Umbilical cord (tissue), 2 donors: Measurements from ENCODE around the gene CNNM2. TPM values are rescaled to one million over a fixed set of nuclear protein-coding genes. Genes with fewer than 3 reads are reported as not detected.
A peak's percentile ranks its signal among the peaks of the same experiment; 100 is the strongest.
"Not testable (repeated sequence)": the region's sequence is repeated elsewhere in the genome, so short reads cannot be mapped to it uniquely, and the experiment has no call there.

ENCODE experiments used
- DNase-seq: peaks from one replicate; pipeline ENCODE4 v3.0.0-alpha.2; 2015; ENCODE audit warnings: low spot score
- total RNA-seq: library from RNA; depleted of rRNA; stranded (reverse); fragments of >200 nt; gene quantifications from one replicate; pipeline ENCODE4 v1.2.3, GENCODE V29; 2014; ENCODE audit warnings: low replicate concordance; ENCODE audit not compliant: insufficient read depth

Gene CNNM2
- total RNA-seq, 1 donor from 2014 or later: 6.0 TPM

GRCh38 chr10:103105462-103105861, 187.4 kb downstream of the CNNM2 start:
- DNase-seq: no peak

DNA sequence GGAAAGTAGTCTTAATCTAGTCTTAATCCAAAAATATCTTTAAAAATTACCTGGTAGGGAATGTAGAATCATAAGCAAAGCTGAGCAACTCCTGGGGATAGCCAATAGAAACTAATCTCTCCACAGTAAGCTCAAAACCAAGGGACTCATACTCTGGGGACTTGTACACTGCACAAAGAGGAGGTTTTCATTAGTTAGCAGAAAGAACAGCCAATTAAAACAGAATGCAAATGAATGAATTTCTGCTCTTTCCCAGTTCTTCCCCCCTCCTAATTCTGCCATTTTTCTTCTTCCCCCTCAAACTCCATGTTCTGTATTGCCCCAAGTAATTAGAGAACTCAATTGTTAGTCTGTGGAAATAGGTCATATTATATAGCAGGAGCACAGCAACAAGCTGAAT, 188.4 kb downstream of the CNNM2 start:
- DNase-seq: no peak

- no peak for DNase-seq
Measured at GRCh38 chr10:103109821-103110220, 191.7 kb downstream of the CNNM2 start.

DNA sequence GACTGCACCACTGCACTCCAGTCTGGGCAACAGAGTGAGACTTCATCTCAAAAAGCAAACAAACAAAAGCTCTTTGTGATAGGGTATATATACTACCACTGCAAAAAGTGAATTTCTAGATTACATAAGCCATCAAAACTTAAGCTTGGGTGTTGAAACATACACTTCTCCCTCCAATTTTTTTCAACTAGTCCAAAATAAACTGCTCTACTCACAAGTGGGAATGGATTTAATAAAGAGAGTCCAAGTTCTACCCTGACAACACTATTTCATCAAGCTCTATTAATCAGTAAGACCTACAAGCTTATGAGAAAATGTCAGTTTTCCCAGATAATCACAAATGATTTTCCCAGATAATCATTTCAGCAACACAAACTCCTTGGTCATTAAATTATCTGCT, 192.3 kb downstream of the CNNM2 start:
- no peak for DNase-seq

DNA sequence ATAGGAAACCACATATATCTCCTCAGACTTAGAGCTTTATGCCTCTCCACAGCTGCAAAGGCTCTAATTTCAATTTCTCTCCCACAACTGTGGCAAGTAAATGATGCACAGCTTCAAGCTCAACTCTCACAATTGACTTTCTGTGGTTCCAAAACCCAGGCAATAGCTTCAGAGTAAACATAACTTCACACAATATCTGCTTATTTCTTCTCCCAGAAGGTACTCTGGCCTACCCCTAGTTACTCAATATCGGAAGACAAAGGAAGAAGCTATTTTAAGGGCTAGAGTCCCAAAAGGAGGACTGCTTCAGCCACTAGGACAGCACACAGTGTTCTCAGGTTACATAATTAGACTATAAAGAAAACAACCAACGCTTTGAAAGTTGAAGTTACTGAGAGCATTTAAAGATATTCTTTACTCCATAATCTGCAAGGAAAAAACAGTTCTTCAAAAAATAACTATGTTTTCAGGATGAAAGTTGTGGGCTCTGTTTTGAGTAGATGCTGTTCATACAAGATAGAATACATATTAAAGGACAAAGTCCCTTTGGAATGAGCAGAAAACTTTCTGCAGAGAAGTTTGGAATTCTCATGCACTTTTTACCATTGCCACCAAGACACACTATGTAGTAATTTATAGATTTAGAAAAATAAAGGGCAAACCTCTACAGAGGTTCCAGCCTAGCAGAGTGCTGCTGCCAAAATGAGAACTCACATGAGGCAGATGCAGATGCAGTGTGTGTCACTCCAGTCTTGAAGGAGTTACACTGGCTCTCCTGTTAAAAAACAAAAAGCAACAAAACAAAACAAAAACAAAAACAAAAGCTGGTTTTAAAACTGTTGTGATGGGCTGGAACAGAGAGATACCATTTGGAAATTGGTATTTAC, 193.2 kb downstream of the CNNM2 start:
- DNase-seq: peak; percentile 42

- DNase-seq: no peak
Measured at GRCh38 chr10:103111918-103112877, 194.1 kb downstream of the CNNM2 start.

DNA sequence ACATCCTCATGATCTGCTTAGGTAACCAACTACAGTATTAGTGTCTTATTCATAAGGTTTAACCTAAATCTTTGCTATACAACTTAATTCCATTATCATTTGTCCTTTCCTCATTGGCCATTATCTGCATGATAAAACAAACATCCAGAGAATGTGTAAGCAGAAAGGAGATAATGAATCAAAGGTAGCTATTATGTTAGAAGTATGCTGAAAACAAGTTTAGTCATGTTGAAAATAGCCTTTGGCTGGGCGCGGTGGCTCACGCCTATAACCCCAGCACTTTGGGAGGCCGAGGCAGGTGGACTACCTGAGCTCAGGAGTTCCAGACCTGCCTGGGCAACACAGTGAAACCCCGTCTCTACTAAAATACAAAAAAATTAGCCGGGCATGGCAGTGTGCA, 196.8 kb downstream of the CNNM2 start:
- DNase-seq: no peak

GRCh38 chr10:103117247-103117646, 199.2 kb downstream of the CNNM2 start:
- no peak for DNase-seq

- DNase-seq: no peak
Measured at GRCh38 chr10:103120546-103120945, 202.5 kb downstream of the CNNM2 start.

DNA sequence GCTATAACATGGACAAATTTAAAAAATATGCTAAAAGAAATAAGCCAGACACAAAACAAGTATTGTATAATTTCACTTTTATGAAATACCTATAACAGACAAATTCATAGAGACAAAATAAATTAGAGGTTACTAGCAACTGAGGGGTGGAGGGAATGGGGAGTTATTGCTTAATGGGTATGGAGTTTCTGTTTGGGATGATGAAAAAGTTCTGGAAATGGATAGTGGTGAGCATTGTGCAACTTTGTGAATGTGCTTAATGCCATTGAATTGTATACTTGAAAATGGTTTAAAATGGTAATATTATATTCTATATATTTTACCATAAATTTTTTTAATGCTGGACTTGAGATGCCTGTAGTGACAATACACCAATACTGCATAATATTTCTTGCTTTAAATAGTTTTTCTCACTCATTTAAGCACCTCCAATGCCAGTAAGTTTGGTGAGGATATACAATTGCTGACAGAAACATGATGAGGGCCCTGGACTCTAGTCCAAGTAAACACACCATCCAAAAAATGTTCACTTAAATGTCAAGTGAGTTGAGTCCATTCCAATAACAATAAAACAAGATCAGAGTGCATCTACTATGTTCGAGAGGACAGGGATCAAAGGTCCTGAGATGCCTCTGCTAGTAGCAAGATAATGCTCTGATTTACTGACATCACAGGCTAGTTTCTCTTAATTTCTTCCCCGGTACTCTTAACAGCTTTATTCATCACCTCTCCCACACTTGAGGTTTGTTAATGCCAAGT, 203.1 kb downstream of the CNNM2 start:
- DNase-seq: no peak

DNA sequence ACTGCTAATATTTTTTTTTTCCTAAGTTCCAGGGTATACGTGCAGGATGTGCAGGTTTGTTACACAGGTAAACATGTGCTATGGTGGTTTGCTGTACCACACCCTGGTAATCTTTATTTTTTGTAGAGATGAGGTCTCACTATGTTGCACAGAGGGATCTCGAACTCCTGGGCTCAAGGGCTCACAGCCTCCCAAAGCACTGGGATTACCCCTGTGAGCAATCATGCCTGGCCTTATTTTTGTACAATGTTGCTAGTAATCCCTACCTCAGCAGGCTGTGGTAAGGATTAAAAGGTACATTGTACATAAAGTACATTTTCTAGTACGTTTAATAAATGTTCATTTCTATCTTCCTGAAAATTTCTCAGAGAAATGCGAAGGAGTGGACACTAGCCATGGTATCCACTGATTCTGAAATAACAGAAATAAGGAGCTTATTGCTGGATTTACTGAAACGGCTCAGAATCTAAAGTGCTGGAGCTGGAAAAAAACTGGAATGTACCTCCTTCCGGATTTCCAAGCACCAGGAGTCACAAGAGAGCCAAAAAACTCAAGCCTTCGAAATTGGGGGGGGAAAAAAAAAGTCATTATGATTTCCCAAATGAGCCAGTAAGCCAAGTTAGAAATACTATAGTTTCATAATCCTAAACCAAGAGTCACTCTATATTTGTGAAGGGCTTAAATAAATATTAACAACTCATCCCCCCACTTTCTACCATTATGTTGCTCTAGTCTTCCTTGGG, 205.4 kb downstream of the CNNM2 start:
- peak; percentile 70 for DNase-seq

DNA sequence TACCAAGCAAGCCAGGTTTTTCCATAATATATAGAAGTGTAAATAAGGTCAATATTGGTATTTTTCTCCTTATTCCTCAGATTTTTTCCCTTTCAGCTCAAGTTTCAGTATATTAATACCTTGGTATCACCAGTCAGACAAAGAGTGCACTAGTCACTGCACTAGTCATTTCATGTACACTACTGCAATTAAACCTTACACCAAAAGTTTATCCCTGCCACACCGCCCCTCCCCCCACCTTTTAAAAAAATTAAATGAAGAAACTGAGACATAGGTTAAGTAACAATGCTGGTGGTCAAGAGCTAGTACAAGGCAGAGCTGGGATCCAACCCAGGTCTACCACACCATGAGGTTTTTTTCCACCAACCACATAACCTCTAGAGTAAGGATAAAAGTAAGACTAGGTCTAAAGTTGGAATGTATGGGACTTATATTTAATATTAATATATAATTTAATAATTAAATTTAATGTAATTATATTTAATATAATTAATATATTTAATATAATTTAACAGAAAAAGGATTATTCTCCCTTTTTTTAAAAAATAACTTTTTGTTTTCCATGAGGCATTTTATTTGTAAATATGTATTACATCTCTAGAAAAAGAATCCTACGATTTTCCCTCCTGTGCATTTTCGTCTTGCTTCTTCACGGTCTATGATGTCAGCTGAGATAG, 206.5 kb downstream of the CNNM2 start:
- no peak for DNase-seq

DNA sequence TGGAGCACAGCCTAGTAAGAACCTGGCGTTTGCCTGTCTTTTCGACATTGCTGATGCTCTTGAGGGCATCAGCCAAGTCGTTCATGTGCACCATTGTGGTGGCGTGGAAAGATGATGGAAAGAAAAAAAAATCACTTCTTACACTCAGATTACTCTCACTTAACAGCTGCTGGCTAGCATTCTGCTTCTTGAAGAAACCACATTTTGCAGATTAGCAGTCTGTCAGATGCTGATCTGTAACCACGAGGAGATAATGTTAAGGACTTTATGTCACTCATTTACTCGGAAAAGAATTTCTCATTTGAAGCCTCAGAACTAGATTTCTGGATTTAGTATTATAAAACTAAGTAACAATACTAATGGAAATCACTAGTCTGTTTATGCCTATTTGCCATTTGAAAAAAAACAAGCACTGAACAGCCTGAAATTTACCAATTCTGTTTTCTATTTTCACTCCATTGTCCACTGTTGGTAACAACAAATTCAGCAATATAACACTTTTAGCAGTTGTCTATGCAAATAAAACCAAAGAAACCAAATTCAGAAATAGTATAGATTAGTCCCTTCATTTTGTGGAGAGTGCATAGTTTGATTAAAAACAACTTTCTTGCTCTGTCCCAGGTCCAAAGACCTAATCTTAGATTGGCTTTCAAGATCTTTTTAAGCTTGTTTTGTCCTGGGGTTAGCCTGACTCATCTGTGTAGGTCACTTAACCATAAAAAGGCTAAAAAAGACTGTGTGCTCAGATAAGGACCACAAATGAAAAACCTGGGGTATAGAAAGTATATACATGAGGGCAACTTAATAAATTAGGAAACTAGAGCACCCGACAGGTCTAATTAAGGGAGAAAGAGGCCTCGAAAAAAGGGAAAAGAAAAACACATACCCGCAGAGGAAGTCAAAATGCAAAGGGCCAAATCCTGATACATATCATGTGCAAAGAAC, 207.5 kb downstream of the CNNM2 start:
- peak; percentile 62 for DNase-seq

GRCh38 chr10:103127241-103127640, 209.1 kb downstream of the CNNM2 start:
- no peak for DNase-seq

GRCh38 chr10:103130180-103130579, 212.1 kb downstream of the CNNM2 start:
- DNase-seq: not testable (repeated sequence)

- no peak for DNase-seq
Measured at GRCh38 chr10:103130910-103131309, 212.8 kb downstream of the CNNM2 start.

DNA sequence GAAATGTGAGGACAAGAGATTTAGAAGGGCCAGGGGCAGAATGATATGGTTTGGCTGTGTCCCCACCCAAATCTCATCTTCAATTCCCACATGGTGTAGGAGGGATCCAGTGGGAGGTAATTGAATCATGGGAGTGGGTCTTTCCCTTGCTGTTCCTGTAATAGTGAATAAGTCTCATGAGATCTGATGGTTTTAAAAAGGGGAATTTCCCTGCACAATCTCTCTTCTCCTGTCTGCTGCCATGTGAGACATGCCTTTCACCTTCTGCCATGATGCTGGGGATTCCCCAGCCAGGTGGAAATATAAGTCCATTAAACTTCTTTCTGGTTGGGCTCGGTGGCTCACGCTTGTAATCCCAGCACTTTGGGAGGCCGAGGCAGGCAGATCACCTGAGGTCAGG, 217.1 kb downstream of the CNNM2 start:
- not testable (repeated sequence) for DNase-seq

GRCh38 chr10:103139803-103140202, 221.7 kb downstream of the CNNM2 start:
- no peak for DNase-seq
